AG10803 (cell line): Measurements from ENCODE around the gene RPS14.

Experiments
- DNase-seq: peaks from one replicate; pipeline ENCODE4 v3.0.0; 2010; ENCODE audit warnings: low read depth
- H3K4me3 ChIP-seq: 2 replicates; pipeline ENCODE4 v1.5.1; 2011; ENCODE audit warnings: mild to moderate bottlenecking, low read length, control low read depth
- TF ChIP-seq, protein P1 (sequence below): conservative IDR thresholded peaks from 2 replicates; pipeline ENCODE4 v1.5.1; 2011; ENCODE audit warnings: mild to moderate bottlenecking, low read length, control low read depth, inconsistent platforms

Gene RPS14

GRCh38 chr5:150407096-150407720 is 42.3 kb downstream of the RPS14 start:
- no peak overlapping the region for H3K4me3 ChIP-seq

GRCh38 chr5:150406723-150407095 is 42.8 kb downstream of the RPS14 start:
- TF ChIP-seq, protein P1, sequence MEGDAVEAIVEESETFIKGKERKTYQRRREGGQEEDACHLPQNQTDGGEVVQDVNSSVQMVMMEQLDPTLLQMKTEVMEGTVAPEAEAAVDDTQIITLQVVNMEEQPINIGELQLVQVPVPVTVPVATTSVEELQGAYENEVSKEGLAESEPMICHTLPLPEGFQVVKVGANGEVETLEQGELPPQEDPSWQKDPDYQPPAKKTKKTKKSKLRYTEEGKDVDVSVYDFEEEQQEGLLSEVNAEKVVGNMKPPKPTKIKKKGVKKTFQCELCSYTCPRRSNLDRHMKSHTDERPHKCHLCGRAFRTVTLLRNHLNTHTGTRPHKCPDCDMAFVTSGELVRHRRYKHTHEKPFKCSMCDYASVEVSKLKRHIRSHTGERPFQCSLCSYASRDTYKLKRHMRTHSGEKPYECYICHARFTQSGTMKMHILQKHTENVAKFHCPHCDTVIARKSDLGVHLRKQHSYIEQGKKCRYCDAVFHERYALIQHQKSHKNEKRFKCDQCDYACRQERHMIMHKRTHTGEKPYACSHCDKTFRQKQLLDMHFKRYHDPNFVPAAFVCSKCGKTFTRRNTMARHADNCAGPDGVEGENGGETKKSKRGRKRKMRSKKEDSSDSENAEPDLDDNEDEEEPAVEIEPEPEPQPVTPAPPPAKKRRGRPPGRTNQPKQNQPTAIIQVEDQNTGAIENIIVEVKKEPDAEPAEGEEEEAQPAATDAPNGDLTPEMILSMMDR, result no peak
- H3K4me3 ChIP-seq, result no peak overlapping the region
- no peak for DNase-seq

More at GRCh38 chr5:150407096-150407720, 42.3 kb downstream of the RPS14 start:
- TF ChIP-seq, protein P1, result no peak
- DNase-seq, result no peak

DNA sequence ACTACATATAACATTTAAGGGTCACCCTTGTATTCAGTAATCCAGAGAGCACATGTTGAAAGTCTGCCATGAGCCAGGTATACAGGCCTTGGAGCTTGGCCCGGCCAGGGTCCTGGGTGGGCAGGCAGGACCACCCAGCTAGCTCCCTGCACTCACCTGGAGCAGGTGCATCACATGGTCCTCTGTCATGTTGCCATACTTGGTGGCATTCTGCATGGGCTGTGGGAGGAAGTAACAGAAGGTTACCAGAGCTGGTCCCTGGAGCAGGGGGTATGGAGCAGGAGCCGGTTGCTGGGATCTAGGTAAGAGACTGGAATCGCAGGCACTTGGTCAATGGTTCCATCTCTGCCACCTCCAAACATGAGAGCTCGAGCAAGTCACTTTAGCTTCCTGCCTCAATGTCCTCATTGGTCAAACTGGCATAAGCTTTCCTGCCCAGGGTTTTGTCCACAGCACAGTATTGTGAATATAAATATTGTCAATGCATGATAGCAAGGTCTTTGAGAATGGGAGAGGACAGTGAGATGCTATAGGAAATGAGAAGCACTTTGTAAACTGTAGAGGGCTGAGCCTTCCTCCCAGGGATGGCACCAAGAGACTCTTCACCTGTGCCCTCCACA is 43.3 kb downstream of the RPS14 start:
- TF ChIP-seq, protein P1, result no peak
- H3K4me3 ChIP-seq, result no peak overlapping the region
- no peak for DNase-seq

GRCh38 chr5:150404941-150405816 is 44.4 kb downstream of the RPS14 start:
- TF ChIP-seq, protein P1, result no peak
- no peak for DNase-seq
- H3K4me3 ChIP-seq, result no peak overlapping the region

DNA sequence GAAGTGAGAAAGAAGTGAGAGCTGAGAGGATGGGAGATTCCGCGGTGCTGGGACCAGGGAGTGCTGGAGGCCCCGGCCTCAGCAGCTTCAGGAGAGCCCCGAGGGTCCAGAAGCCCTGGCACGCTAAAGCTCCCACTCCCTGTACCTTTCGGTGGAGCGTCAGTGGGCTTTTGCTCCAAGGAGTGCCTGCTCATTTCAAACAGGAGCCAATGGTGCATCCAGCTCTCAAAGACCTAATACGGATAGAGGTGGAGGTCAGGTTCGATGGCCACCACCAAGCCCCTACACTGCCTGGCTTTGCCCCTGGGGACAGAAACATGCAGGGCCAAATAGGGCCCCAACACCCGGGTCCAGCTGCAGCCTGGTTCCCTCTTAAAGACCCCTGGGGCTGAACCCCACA is 45.0 kb downstream of the RPS14 start:
- TF ChIP-seq, protein P1, result no peak
- no peak for DNase-seq
- no peak overlapping the region for H3K4me3 ChIP-seq

GRCh38 chr5:150404121-150404520 is 45.4 kb downstream of the RPS14 start:
- H3K4me3 ChIP-seq, result no peak overlapping the region
- DNase-seq, result no peak
- TF ChIP-seq, protein P1, result no peak

GRCh38 chr5:150402901-150403342 is 46.6 kb downstream of the RPS14 start:
- TF ChIP-seq, protein P1, result no peak
- H3K4me3 ChIP-seq, result no peak overlapping the region
- DNase-seq, result no peak
